ENCODE measurements around the gene RGS6.

DNA sequence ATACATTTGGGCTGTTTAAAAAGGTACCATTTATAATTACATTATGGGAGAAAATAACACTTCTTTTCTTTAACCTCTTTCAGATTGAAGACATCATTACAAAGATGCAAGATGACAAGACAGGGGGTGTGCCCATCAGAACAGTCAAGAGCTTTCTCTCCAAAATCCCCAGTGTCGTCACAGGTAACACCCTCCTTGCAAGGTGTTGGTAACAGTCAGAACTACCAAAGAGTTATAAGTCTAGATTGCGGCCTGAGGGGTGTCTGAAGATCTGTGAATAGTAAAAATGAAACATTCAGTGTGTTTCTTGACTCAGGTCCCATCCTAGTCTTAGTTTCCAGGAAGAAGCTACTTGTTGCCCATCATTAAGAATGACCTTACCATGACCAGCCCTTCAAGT, 419.8 kb downstream of the RGS6 start:
- TF ChIP-seq, protein P1, sequence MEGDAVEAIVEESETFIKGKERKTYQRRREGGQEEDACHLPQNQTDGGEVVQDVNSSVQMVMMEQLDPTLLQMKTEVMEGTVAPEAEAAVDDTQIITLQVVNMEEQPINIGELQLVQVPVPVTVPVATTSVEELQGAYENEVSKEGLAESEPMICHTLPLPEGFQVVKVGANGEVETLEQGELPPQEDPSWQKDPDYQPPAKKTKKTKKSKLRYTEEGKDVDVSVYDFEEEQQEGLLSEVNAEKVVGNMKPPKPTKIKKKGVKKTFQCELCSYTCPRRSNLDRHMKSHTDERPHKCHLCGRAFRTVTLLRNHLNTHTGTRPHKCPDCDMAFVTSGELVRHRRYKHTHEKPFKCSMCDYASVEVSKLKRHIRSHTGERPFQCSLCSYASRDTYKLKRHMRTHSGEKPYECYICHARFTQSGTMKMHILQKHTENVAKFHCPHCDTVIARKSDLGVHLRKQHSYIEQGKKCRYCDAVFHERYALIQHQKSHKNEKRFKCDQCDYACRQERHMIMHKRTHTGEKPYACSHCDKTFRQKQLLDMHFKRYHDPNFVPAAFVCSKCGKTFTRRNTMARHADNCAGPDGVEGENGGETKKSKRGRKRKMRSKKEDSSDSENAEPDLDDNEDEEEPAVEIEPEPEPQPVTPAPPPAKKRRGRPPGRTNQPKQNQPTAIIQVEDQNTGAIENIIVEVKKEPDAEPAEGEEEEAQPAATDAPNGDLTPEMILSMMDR (IDR thresholded peaks at IDR 0.05), result no peak
- TF ChIP-seq EP300 (IDR thresholded peaks at IDR 0.05), result no peak
- TF ChIP-seq POLR2A (IDR thresholded peaks at IDR 0.05), result no peak
